Loucy (cell line): Measurements from ENCODE around the gene TMEM140.

Source experiments
- H2AFZ ChIP-seq: fragments of 200-600 bp; sonication (generic); 2 replicates; pipeline ENCODE4 v1.6.0; 2016; ENCODE audit warnings: antibody characterized with exemption, mild to moderate bottlenecking, low read length, moderate library complexity
- H3F3A ChIP-seq: fragments of 200-600 bp; 2 replicates; pipeline ENCODE4 v1.6.0; 2016; ENCODE audit warnings: antibody characterized with exemption, low read depth, mild to moderate bottlenecking
- H3K27me3 ChIP-seq: fragments of 200-600 bp; sonication (generic); 2 replicates; pipeline ENCODE4 v1.6.1; 2014; ENCODE audit warnings: low read length, mild to moderate bottlenecking; ENCODE audit not compliant: insufficient read depth, poor library complexity, severe bottlenecking
- H3K36me3 ChIP-seq: fragments of 200-600 bp; sonication (generic); 2 replicates; pipeline ENCODE4 v1.6.1; 2016; ENCODE audit warnings: low read length; ENCODE audit not compliant: insufficient read depth
- H3K4me1 ChIP-seq: fragments of 200-600 bp; sonication (generic); 2 replicates; pipeline ENCODE4 v1.5.1; 2014; ENCODE audit warnings: low read length, mild to moderate bottlenecking; ENCODE audit not compliant: insufficient read depth, poor library complexity, severe bottlenecking
- H3K4me2 ChIP-seq: fragments of 200-600 bp; sonication (generic); 2 replicates; pipeline ENCODE4 v1.6.0; 2014; ENCODE audit warnings: antibody characterized with exemption, low read length, low read depth, mild to moderate bottlenecking; ENCODE audit not compliant: poor library complexity, severe bottlenecking
- H3K4me3 ChIP-seq: fragments of 200-600 bp; sonication (generic); 2 replicates; pipeline ENCODE4 v1.5.1; 2014; ENCODE audit warnings: low read length, mild to moderate bottlenecking, mixed read lengths; ENCODE audit not compliant: poor library complexity, severe bottlenecking
- H3K79me2 ChIP-seq: fragments of 200-600 bp; sonication (generic); 2 replicates; pipeline ENCODE4 v1.6.1; 2014; ENCODE audit warnings: low read length; ENCODE audit not compliant: insufficient read depth
- H3K9ac ChIP-seq: fragments of 200-600 bp; sonication (generic); 2 replicates; pipeline ENCODE4 v1.6.0; 2014; ENCODE audit warnings: mild to moderate bottlenecking, low read depth, low read length, moderate library complexity; ENCODE audit not compliant: poor library complexity, severe bottlenecking
- H3K9me2 ChIP-seq: fragments of 200-600 bp; sonication (generic); replicated peaks from 2 replicates; pipeline ENCODE4 v1.6.1; 2016; ENCODE audit warnings: low read depth, low read length, mixed read lengths
- H3K9me3 ChIP-seq: fragments of 200-600 bp; sonication (generic); 2 replicates; pipeline ENCODE4 v1.6.1; 2014; ENCODE audit warnings: mild to moderate bottlenecking, antibody characterized with exemption, low read length, low read depth; ENCODE audit not compliant: insufficient read depth
- H4K20me1 ChIP-seq: fragments of 200-600 bp; sonication (generic); 2 replicates; pipeline ENCODE4 v1.6.0; 2014; ENCODE audit warnings: antibody characterized with exemption, low read length, mild to moderate bottlenecking; ENCODE audit not compliant: insufficient read depth, poor library complexity, severe bottlenecking
- CTCF ChIP-seq: fragments of 200-600 bp; sonication (generic); conservative IDR thresholded peaks from 2 replicates; pipeline ENCODE4 v1.5.1; 2014; ENCODE audit warnings: mild to moderate bottlenecking, antibody characterized with exemption, low read length
- EZH2phosphoT487 ChIP-seq: fragments of 200-600 bp; IDR thresholded peaks from 2 replicates; pipeline ENCODE4 v1.6.1; 2018; ENCODE audit warnings: antibody characterized with exemption, mild to moderate bottlenecking, moderate library complexity, borderline replicate concordance

Gene TMEM140

GRCh38 chr7:135206941-135207391 lies 59.1 kb downstream of the TMEM140 start:
- no peak overlapping the region for H3K4me2 ChIP-seq
- peaks cover 4% of the 10 kb centered on the region; the same call in 1 of the 2 replicates for H3K79me2 ChIP-seq
- H3K36me3 ChIP-seq = no peaks in the 10 kb centered on the region
- H3K9me3 ChIP-seq = no peaks in the 10 kb centered on the region
- H3K9ac ChIP-seq = peak overlapping the region; percentile 51
- H4K20me1 ChIP-seq = no peaks in the 10 kb centered on the region
- H3K4me3 ChIP-seq = no peak overlapping the region
- H3K9me2 ChIP-seq = no peaks in the 10 kb centered on the region
- peaks cover 32% of the 10 kb centered on the region for H3K4me1 ChIP-seq
- no peak for TF ChIP-seq CTCF
- TF ChIP-seq EZH2phosphoT487 = no peak
- no peak overlapping the region for H2AFZ ChIP-seq
- H3K27me3 ChIP-seq = no peaks in the 10 kb centered on the region
- H3F3A ChIP-seq = no peaks in the 10 kb centered on the region

GRCh38 chr7:135207406-135208101 lies 59.7 kb downstream of the TMEM140 start:
- Histone ChIP-seq H3K4me3 (no peak overlapping the region), H3K9me3 (no peaks in the 10 kb centered on the region), H3K36me3 (no peaks in the 10 kb centered on the region), H3K27me3 (no peaks in the 10 kb centered on the region), H3F3A (no peaks in the 10 kb centered on the region), H3K9me2 (no peaks in the 10 kb centered on the region), H3K4me1 (peaks cover 33% of the 10 kb centered on the region), H3K4me2 (peak overlapping the region; percentile 92), H4K20me1 (no peaks in the 10 kb centered on the region), H3K79me2 (peaks cover 4% of the 10 kb centered on the region; the same call in 1 of the 2 replicates), H2AFZ (no peak overlapping the region), H3K9ac (peak overlapping the region; percentile 51)
- TF ChIP-seq EZH2phosphoT487 = no peak
- TF ChIP-seq CTCF = no peak

GRCh38 chr7:135208102-135208793 lies 60.4 kb downstream of the TMEM140 start:
- no peaks in the 10 kb centered on the region for H3K9me2 ChIP-seq
- peaks cover 32% of the 10 kb centered on the region for H3K4me1 ChIP-seq
- H2AFZ ChIP-seq = no peak overlapping the region
- H3K4me2 ChIP-seq = peak overlapping the region; percentile 92
- H3K27me3 ChIP-seq = no peaks in the 10 kb centered on the region
- H3K4me3 ChIP-seq = peak overlapping the region; percentile 26
- no peaks in the 10 kb centered on the region for H3F3A ChIP-seq
- no peaks in the 10 kb centered on the region for H4K20me1 ChIP-seq
- peak overlapping the region; percentile 51 for H3K9ac ChIP-seq
- TF ChIP-seq EZH2phosphoT487 (no peak), CTCF (no peak)
- H3K36me3 ChIP-seq = no peaks in the 10 kb centered on the region
- peaks cover 4% of the 10 kb centered on the region; the same call in 1 of the 2 replicates for H3K79me2 ChIP-seq
- H3K9me3 ChIP-seq = no peaks in the 10 kb centered on the region
